Mesothelial cell of epicardium (in vitro differentiated cells): ENCODE data around the gene P2RY6. TPM values are rescaled to one million over a fixed set of nuclear protein-coding genes. Genes with fewer than 3 reads are reported as not detected.

ENCODE experiments used
- DNase-seq, 2 experiments: peaks; one replicate each; pipeline ENCODE4 v3.0.0; 2021; ENCODE audit warnings: low spot score in 2 of 2; ENCODE audit not compliant: unreplicated experiment in 2 of 2
- H3K27ac Mint-ChIP-seq: 2 replicates; pipeline ENCODE4 v1.8.0; 2021; ENCODE audit warnings: mixed read lengths
- H3K27me3 Mint-ChIP-seq: 2 replicates; pipeline ENCODE4 v1.8.0; 2021; ENCODE audit warnings: low read depth, mixed read lengths
- H3K36me3 Mint-ChIP-seq: 2 replicates; pipeline ENCODE4 v1.8.0; 2021; ENCODE audit warnings: mixed read lengths
- H3K4me1 Mint-ChIP-seq: 2 replicates; pipeline ENCODE4 v1.8.0; 2021; ENCODE audit warnings: mixed read lengths
- H3K4me3 Mint-ChIP-seq: 2 replicates; pipeline ENCODE4 v1.8.0; 2021; ENCODE audit warnings: mild to moderate bottlenecking, moderate library complexity, mixed read lengths
- H3K9me3 Mint-ChIP-seq: 2 replicates; pipeline ENCODE4 v1.8.0; 2021; ENCODE audit warnings: mixed read lengths
- total RNA-seq: library from RNA; stranded (reverse); gene quantifications from 3 replicates; pipeline ENCODE4 v1.2.1, GENCODE V29; 2021
- TF ChIP-seq, protein P1 (sequence below): fragments of 200-600 bp; sonication (generic); IDR thresholded peaks from one replicate; pipeline ENCODE4 v1.5.0; 2021; ENCODE audit warnings: antibody characterized with exemption; ENCODE audit not compliant: unreplicated experiment

The P2RY6 gene
- total RNA-seq, 1 donor from 2014 or later, result 0.45 TPM

DNA sequence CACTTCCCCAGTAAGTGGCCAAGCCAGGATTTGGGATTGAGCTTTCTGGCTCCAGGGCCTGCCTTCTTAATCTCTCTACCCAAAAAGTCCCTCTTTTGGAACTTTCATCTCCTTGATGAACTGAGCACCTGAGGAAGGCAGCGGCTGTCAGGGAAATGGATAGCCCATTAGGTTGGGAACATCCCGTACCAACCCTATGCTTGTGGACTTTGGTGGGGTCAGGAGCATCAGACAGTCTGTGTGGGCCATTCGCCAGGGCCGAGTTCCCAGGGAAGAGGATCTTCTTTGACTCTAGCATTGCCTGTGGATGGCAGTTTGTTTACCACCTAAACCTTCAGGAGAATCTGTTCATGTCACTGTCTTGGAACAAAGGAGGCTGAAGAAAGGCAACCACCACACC, 66.1 kb downstream of the P2RY6 start:
- no peak overlapping the region for H3K27ac Mint-ChIP-seq
- H3K4me1 Mint-ChIP-seq, result peaks cover 29% of the 10 kb centered on the region
- no peaks in the 10 kb centered on the region for H3K9me3 Mint-ChIP-seq
- H3K36me3 Mint-ChIP-seq, result peaks cover 3% of the 10 kb centered on the region
- H3K4me3 Mint-ChIP-seq, result no peak overlapping the region
- no peak for DNase-seq
- no peaks in the 10 kb centered on the region for H3K27me3 Mint-ChIP-seq
- TF ChIP-seq, protein P1, sequence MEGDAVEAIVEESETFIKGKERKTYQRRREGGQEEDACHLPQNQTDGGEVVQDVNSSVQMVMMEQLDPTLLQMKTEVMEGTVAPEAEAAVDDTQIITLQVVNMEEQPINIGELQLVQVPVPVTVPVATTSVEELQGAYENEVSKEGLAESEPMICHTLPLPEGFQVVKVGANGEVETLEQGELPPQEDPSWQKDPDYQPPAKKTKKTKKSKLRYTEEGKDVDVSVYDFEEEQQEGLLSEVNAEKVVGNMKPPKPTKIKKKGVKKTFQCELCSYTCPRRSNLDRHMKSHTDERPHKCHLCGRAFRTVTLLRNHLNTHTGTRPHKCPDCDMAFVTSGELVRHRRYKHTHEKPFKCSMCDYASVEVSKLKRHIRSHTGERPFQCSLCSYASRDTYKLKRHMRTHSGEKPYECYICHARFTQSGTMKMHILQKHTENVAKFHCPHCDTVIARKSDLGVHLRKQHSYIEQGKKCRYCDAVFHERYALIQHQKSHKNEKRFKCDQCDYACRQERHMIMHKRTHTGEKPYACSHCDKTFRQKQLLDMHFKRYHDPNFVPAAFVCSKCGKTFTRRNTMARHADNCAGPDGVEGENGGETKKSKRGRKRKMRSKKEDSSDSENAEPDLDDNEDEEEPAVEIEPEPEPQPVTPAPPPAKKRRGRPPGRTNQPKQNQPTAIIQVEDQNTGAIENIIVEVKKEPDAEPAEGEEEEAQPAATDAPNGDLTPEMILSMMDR, result no peak

DNA sequence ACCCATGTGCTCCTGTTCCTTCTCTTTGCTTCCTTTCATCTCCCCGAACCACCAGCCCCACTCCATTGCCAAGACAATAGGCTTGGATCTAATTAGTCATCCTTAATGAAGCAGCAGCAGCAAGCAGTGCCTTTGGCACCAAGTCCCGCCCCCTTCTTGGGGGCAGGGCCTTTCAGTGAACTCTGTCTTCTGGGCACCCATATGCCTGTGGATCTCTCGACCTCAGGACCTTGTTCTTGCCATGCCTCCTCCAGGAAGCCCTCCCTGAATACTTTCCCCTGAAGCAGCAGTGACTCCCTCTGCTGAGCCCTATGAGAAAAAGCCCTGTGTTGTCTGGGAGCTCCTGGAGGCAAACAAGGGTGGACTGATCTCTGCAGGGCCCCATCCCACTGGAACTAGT, 68.0 kb downstream of the P2RY6 start:
- peaks cover 17% of the 10 kb centered on the region for H3K4me1 Mint-ChIP-seq
- no peak overlapping the region for H3K4me3 Mint-ChIP-seq
- H3K36me3 Mint-ChIP-seq, result peaks cover 3% of the 10 kb centered on the region
- TF ChIP-seq, protein P1, result no peak
- no peak for DNase-seq
- H3K27me3 Mint-ChIP-seq, result no peaks in the 10 kb centered on the region
- H3K9me3 Mint-ChIP-seq, result no peaks in the 10 kb centered on the region
- H3K27ac Mint-ChIP-seq, result no peak overlapping the region

DNA sequence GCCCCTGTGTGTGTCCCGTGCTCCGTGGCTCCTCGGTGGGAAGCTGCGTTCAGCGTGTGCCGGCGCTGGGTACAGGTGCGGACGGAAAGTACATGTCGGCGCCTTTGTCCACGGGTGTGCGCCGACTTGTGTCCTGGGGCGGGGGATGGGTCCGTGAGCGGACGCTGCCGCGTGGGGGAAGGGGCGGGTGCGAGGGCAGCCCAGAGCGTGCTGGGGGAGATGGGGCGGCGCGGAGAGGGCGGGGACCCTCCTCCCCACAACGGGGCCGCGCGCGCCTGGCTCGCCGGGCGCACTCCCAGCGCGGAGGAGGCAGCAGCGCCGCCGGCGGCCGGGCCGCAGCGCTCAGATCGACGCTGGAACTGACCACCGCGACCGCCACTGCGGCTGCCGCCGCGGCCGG, 70.5 kb downstream of the P2RY6 start:
- TF ChIP-seq, protein P1, result no peak
- H3K27ac Mint-ChIP-seq, result peak overlapping the region; percentile 73
- H3K4me3 Mint-ChIP-seq, result peak overlapping the region; percentile 74
- H3K4me1 Mint-ChIP-seq, result peaks cover 12% of the 10 kb centered on the region
- H3K27me3 Mint-ChIP-seq, result no peaks in the 10 kb centered on the region
- H3K9me3 Mint-ChIP-seq, result no peaks in the 10 kb centered on the region
- H3K36me3 Mint-ChIP-seq, result peaks cover 7% of the 10 kb centered on the region
- DNase-seq, result no peak

DNA sequence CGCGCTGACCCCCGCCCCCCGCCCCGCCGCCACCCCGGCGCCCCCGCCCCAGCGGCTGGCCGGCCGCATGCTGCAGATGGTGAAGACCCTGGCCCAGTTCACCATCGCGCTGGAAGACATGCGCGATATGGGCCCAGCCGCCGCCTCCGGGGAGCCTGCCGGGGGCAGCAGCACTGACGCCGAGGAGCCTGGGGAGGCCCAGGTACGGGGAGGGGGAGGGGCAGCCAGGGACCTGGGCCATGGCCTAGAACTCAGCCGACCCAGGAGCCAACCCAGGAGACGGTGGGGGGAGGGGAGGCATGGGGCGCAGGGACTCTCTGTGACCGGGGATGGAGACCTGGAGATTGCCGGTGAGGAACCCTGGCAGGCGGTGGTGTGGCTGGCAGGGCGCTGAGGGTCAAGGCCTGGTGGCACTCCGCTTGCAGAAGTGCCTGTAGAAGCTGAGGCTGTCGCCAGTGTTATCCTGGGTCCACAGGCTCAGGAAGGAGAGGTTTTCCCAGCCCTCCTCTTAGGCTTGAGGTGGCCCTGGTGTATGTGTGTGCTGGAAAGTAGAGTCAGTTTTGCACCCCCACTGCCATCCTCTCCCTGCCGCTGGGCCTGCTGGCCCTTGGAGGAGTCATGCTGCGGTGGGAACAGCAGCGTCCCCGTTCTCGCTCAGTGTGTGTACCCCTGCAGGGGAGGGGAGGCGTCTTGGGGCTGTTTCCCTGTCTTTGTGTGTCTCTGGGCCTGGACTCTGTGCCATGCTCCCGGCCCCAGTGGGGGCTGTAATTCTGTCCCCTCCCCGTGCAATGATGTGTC, 71.1 kb downstream of the P2RY6 start:
- H3K4me3 Mint-ChIP-seq, result peak overlapping the region; percentile 55
- H3K27me3 Mint-ChIP-seq, result no peaks in the 10 kb centered on the region
- peaks cover 12% of the 10 kb centered on the region for H3K4me1 Mint-ChIP-seq
- no peak for DNase-seq
- TF ChIP-seq, protein P1, result no peak
- no peaks in the 10 kb centered on the region for H3K9me3 Mint-ChIP-seq
- H3K27ac Mint-ChIP-seq, result no peak overlapping the region
- H3K36me3 Mint-ChIP-seq, result peaks cover 4% of the 10 kb centered on the region

DNA sequence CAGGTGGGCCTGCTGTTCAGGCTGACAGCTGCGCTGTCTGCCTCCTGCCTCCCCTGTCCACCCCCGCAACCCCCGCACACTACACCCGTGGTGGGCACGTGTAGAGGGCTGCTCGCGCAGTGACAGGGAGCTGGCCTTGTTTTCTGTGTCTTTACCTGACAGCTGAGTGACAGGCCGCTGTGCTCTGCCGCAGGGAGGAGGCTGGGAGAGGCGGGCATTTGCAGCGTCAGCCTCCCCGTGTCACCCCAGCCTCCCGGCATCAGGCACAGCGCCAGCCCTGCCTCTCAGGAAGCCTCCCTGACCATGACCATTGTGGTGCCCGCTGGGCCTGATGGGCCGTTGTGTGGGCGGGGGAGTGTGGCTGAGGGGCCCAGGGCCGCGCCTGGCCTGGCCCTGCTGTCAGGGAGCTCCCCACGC, 72.1 kb downstream of the P2RY6 start:
- Mint-ChIP-seq H3K4me3 (peak overlapping the region; percentile 55), H3K36me3 (peaks cover 4% of the 10 kb centered on the region), H3K27ac (no peak overlapping the region), H3K27me3 (no peaks in the 10 kb centered on the region), H3K4me1 (peaks cover 12% of the 10 kb centered on the region), H3K9me3 (no peaks in the 10 kb centered on the region)
- DNase-seq, result no peak
- TF ChIP-seq, protein P1, result no peak
